A673 (cell line): ENCODE data around the gene CDC25C. TPM values are rescaled to one million over a fixed set of nuclear protein-coding genes. Genes with fewer than 3 reads are reported as not detected.
"Not testable (repeated sequence)": the region's sequence is repeated elsewhere in the genome, so short reads cannot be mapped to it uniquely, and the experiment has no call there.

Experiments used
- BruUV-seq: library from RNA; stranded (reverse); fragments of 400-500 nt; replicated peaks from 2 replicates; lab custom pipeline; 2021; lab: Mats Ljungman, UMichigan
- CTCF ChIA-PET: fragments of 300-600 bp; sonication (Branson Sonifier 250); formaldehyde crosslinking; loops from one replicate; lab custom pipeline; 2022; ENCODE audit warnings: antibody characterized with exemption; lab: Charles Lee
- POLR2A ChIA-PET: fragments of 300-600 bp; sonication (Branson Sonifier 250); formaldehyde crosslinking; loops from one replicate; lab custom pipeline; 2022; ENCODE audit warnings: antibody characterized with exemption; ENCODE audit not compliant: low non-redundant PET; lab: Charles Lee
- DNase-seq: peaks from one replicate; pipeline ENCODE4 v3.0.0-alpha.2; 2015; ENCODE audit warnings: low spot score
- H3K27ac ChIP-seq: fragments of 200-600 bp; sonication (generic); 2 replicates; pipeline ENCODE4 v1.5.1; 2016; ENCODE audit warnings: mixed run types, low read depth, mild to moderate bottlenecking, mixed read lengths, antibody characterized with exemption, low read length; ENCODE audit not compliant: poor library complexity, severe bottlenecking
- H3K27me3 ChIP-seq: fragments of 200-600 bp; sonication (generic); replicated peaks from 2 replicates; pipeline ENCODE4 v1.6.1; 2017; ENCODE audit warnings: mixed run types, low read depth, mild to moderate bottlenecking, mixed read lengths, antibody characterized with exemption, low read length; ENCODE audit not compliant: insufficient read depth, poor library complexity
- H3K36me3 ChIP-seq: fragments of 200-600 bp; sonication (generic); 2 replicates; pipeline ENCODE4 v1.6.1; 2016; ENCODE audit warnings: mixed run types, mild to moderate bottlenecking, mixed read lengths, antibody characterized with exemption, low read length; ENCODE audit not compliant: insufficient read depth, poor library complexity, severe bottlenecking
- H3K4me1 ChIP-seq: fragments of 200-600 bp; sonication (generic); 2 replicates; pipeline ENCODE4 v1.6.1; 2017; ENCODE audit warnings: mixed run types, mild to moderate bottlenecking, mixed read lengths, antibody characterized with exemption, low read length; ENCODE audit not compliant: insufficient read depth, poor library complexity, severe bottlenecking
- H3K4me3 ChIP-seq: fragments of 200-600 bp; sonication (generic); 2 replicates; pipeline ENCODE4 v1.5.1; 2016; ENCODE audit warnings: low read depth, mixed run types, mild to moderate bottlenecking, mixed read lengths, low read length; ENCODE audit not compliant: poor library complexity, severe bottlenecking
- H3K9me3 ChIP-seq: fragments of 200-600 bp; sonication (generic); 2 replicates; pipeline ENCODE4 v1.6.1; 2016; ENCODE audit warnings: mixed run types, low read depth, mild to moderate bottlenecking, mixed read lengths, antibody characterized with exemption, low read length; ENCODE audit not compliant: poor library complexity, severe bottlenecking
- EZH2 ChIP-seq: fragments of 200-600 bp; sonication (generic); IDR thresholded peaks from 2 replicates; pipeline ENCODE4 v1.6.1; 2017; ENCODE audit warnings: borderline replicate concordance, low read depth, mild to moderate bottlenecking, mixed read lengths, antibody characterized with exemption, low read length; ENCODE audit not compliant: poor library complexity, severe bottlenecking
- intact Hi-C: fragments of 100-400 bp; cut with micrococcal nuclease; formaldehyde crosslinking; loops from one replicate; pipeline ENCODE4 v1.10.0; 2022; ENCODE audit not compliant: unreplicated experiment
- total RNA-seq: library from RNA; stranded (reverse); gene quantifications from 2 replicates; pipeline ENCODE4 v1.2.3, GENCODE V29; 2021
- TF ChIP-seq, protein P1 (sequence below): fragments of 300-800, 200-600 bp; sonication (generic); conservative IDR thresholded peaks from 2 replicates; pipeline ENCODE4 v1.5.1; 2017; ENCODE audit warnings: low read depth, mild to moderate bottlenecking, antibody characterized with exemption, low read length, moderate library complexity, mixed read lengths

CDC25C gene
- total RNA-seq, 1 experiment from 2014 or later = 22.3 TPM

- CTCF ChIA-PET = no interaction called here
- no TSS peak for BruUV-seq
- DNase-seq = no peak
- H3K36me3 ChIP-seq = no peaks in the 10 kb centered on the region
- no peak overlapping the region for H3K27ac ChIP-seq
- H3K27me3 ChIP-seq = no peaks in the 10 kb centered on the region
- POLR2A ChIA-PET = no interaction called here
- TF ChIP-seq, protein P1, sequence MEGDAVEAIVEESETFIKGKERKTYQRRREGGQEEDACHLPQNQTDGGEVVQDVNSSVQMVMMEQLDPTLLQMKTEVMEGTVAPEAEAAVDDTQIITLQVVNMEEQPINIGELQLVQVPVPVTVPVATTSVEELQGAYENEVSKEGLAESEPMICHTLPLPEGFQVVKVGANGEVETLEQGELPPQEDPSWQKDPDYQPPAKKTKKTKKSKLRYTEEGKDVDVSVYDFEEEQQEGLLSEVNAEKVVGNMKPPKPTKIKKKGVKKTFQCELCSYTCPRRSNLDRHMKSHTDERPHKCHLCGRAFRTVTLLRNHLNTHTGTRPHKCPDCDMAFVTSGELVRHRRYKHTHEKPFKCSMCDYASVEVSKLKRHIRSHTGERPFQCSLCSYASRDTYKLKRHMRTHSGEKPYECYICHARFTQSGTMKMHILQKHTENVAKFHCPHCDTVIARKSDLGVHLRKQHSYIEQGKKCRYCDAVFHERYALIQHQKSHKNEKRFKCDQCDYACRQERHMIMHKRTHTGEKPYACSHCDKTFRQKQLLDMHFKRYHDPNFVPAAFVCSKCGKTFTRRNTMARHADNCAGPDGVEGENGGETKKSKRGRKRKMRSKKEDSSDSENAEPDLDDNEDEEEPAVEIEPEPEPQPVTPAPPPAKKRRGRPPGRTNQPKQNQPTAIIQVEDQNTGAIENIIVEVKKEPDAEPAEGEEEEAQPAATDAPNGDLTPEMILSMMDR = no peak
- no peak for TF ChIP-seq EZH2
- no peaks in the 10 kb centered on the region for H3K4me1 ChIP-seq
- intact Hi-C loops = no loop called here
- no peaks in the 10 kb centered on the region for H3K9me3 ChIP-seq
- H3K4me3 ChIP-seq = no peak overlapping the region
Measured at GRCh38 chr5:138257583-138257982, 74.0 kb downstream of the CDC25C start.

GRCh38 chr5:138252944-138253343 is 78.7 kb downstream of the CDC25C start:
- no peak overlapping the region for H3K4me3 ChIP-seq
- H3K36me3 ChIP-seq = no peaks in the 10 kb centered on the region
- no peaks in the 10 kb centered on the region for H3K4me1 ChIP-seq
- intact Hi-C loops = no loop called here
- CTCF ChIA-PET = no interaction called here
- no peak overlapping the region for H3K27ac ChIP-seq
- H3K27me3 ChIP-seq = no peaks in the 10 kb centered on the region
- no TSS peak for BruUV-seq
- H3K9me3 ChIP-seq = no peaks in the 10 kb centered on the region
- TF ChIP-seq, protein P1 = no peak
- TF ChIP-seq EZH2 = no peak
- POLR2A ChIA-PET = no interaction called here
- no peak for DNase-seq

GRCh38 chr5:138247800-138248199 is 83.8 kb downstream of the CDC25C start:
- H3K27ac ChIP-seq, intact Hi-C loops, POLR2A ChIA-PET, H3K4me1 ChIP-seq, CTCF ChIA-PET, H3K27me3 ChIP-seq, H3K36me3 ChIP-seq, H3K4me3 ChIP-seq, H3K9me3 ChIP-seq, BruUV-seq, DNase-seq: not testable (repeated sequence)

DNA sequence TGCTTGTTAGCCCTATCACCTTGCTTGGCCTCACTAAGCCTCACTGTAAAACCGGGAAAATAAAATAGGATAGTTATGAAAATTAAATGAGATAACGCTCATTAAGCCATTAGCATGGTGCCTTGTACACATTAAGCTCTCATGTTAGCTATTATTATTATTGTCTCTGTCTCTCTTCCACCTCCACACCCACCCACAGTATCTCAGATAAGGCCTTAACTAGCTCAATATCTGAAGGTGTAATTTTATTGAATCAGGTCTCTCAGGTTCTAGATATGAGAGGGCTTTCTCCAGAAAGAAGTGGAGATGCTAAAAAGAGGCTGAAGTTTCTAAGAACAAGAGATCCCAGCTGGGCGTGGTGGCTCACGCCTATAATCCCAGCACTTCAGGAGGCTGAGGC is 84.8 kb downstream of the CDC25C start:
- DNase-seq = no peak
- ChIA-PET CTCF (no interaction called here), POLR2A (interaction anchor here (0.5 kb wide), 1 partner anchor 67 kb away, joined by 3 read pairs; no protein-coding TSS in a partner anchor)
- peaks cover 15% of the 10 kb centered on the region for H3K27me3 ChIP-seq
- intact Hi-C loops = no loop called here
- H3K4me3 ChIP-seq = no peak overlapping the region
- no peaks in the 10 kb centered on the region for H3K36me3 ChIP-seq
- peaks cover 7% of the 10 kb centered on the region for H3K4me1 ChIP-seq
- BruUV-seq = no TSS peak
- no peaks in the 10 kb centered on the region for H3K9me3 ChIP-seq
- H3K27ac ChIP-seq = no peak overlapping the region
- no peak for TF ChIP-seq EZH2
- TF ChIP-seq, protein P1 = no peak
